Choroid plexus epithelial cell (primary cell): Measurements from ENCODE around the gene CTBP2.
"Not testable (repeated sequence)": the region's sequence is repeated elsewhere in the genome, so short reads cannot be mapped to it uniquely, and the experiment has no call there.

ENCODE experiments used
- DNase-seq: peaks from one replicate; pipeline ENCODE4 v3.0.0-alpha.2; 2010; ENCODE audit warnings: low read depth
- H3K4me3 ChIP-seq: 2 replicates; pipeline ENCODE4 v1.5.1; 2011; ENCODE audit warnings: low read depth, mild to moderate bottlenecking, control low read depth, low read length, moderate library complexity
- CTCF ChIP-seq: conservative IDR thresholded peaks from 2 replicates; pipeline ENCODE4 v1.5.1; 2011; ENCODE audit warnings: low read depth, mild to moderate bottlenecking, control low read depth, inconsistent platforms, low read length, moderate library complexity

The CTBP2 gene

GRCh38 chr10:125163803-125164202, 3.4 kb upstream of the CTBP2 start:
- DNase-seq: no peak
- TF ChIP-seq CTCF: no peak

GRCh38 chr10:125163312-125163711, 2.9 kb upstream of the CTBP2 start:
- H3K4me3 ChIP-seq, DNase-seq: not testable (repeated sequence)

More at GRCh38 chr10:125163803-125164202, 3.4 kb upstream of the CTBP2 start:
- no peak overlapping the region for H3K4me3 ChIP-seq

GRCh38 chr10:125162120-125162931, 2.0 kb upstream of the CTBP2 start:
- TF ChIP-seq CTCF: no peak
- H3K4me3 ChIP-seq: peak overlapping the region; percentile 74
- no peak for DNase-seq

GRCh38 chr10:125161707-125162119, 1.4 kb upstream of the CTBP2 start:
- DNase-seq: no peak
- H3K4me3 ChIP-seq: peak overlapping the region; percentile 74
- TF ChIP-seq CTCF: no peak

GRCh38 chr10:125160856-125161706, 718 bp upstream of the CTBP2 start:
- peak; percentile 83 for DNase-seq

GRCh38 chr10:125159486-125159931, 854 bp downstream of the CTBP2 start:
- no peak for TF ChIP-seq CTCF
- no peak for DNase-seq
- H3K4me3 ChIP-seq: peak overlapping the region; percentile 74

More at GRCh38 chr10:125160856-125161706, 718 bp upstream of the CTBP2 start:
- H3K4me3 ChIP-seq: peak overlapping the region; percentile 74
- peak; percentile 38 for TF ChIP-seq CTCF
